ENCODE results near the gene SAMM50. TPM values are rescaled to one million over a fixed set of nuclear protein-coding genes. Genes with fewer than 3 reads are reported as not detected.
A peak's percentile ranks its signal among the peaks of the same experiment; 100 is the strongest.

The SAMM50 gene
- total RNA-seq, 1 donor from 2014 or later = 22.3 TPM

GRCh38 chr22:43923191-43923590, 32.1 kb upstream of the SAMM50 start:
- H3K4me3 ChIP-seq = peak overlapping the region; percentile 57 to 60
- H3K27me3 ChIP-seq = no peaks in the 10 kb centered on the region
- intact Hi-C loops (cut with DNase I) = no loop called here

GRCh38 chr22:43923631-43924464, 31.4 kb upstream of the SAMM50 start, which contains the start of gene PNPLA3:
Gene PNPLA3, plus strand, starts transcription at chr22:43923805. Its CDS starts 107 bp downstream, at chr22:43923912.
- intact Hi-C loops (cut with DNase I) = no loop called here
- Histone ChIP-seq H3K36me3 (no peaks in the 10 kb centered on the region), H3K4me3 (peak within 1 kb of the TSS; percentile 57 to 60), H3K9me3 (no peaks in the 10 kb centered on the region), H3K4me1 (peaks cover 24% of the 10 kb centered on the region), H3K27ac (peak within 1 kb of the TSS; percentile 56), H3K27me3 (no peaks in the 10 kb centered on the region)
- TF ChIP-seq POLR2AphosphoS5 (IDR thresholded peaks at IDR 0.05; ENCODE audit: insufficient read depth in 1 of 2, low read depth in 1 of 2) (peak in 1 of 2 donors; percentile 73), CTCF (IDR thresholded peaks at IDR 0.05) (no peak)
- no peak for DNase-seq (ENCODE audit: extremely low spot score in 2 of 2)

More at GRCh38 chr22:43923191-43923590, 32.1 kb upstream of the SAMM50 start:
- no peak for DNase-seq (ENCODE audit: extremely low spot score in 2 of 2)
- Histone ChIP-seq H3K9me3 (no peaks in the 10 kb centered on the region), H3K36me3 (no peaks in the 10 kb centered on the region), H3K4me1 (peaks cover 24% of the 10 kb centered on the region), H3K27ac (peak overlapping the region; percentile 56)
- TF ChIP-seq POLR2A (IDR thresholded peaks at IDR 0.05) (no peak), POLR2AphosphoS5 (IDR thresholded peaks at IDR 0.05; ENCODE audit: insufficient read depth in 1 of 2, low read depth in 1 of 2) (no peak), CTCF (IDR thresholded peaks at IDR 0.05) (no peak)

GRCh38 chr22:43924877-43925276, 30.4 kb upstream of the SAMM50 start:
- Histone ChIP-seq H3K36me3 (no peaks in the 10 kb centered on the region), H3K9me3 (no peaks in the 10 kb centered on the region), H3K27ac (no peak overlapping the region), H3K27me3 (no peaks in the 10 kb centered on the region), H3K4me1 (peaks cover 24% of the 10 kb centered on the region), H3K4me3 (no peak overlapping the region)
- DNase-seq (ENCODE audit: extremely low spot score in 2 of 2) = no peak
- TF ChIP-seq POLR2AphosphoS5 (IDR thresholded peaks at IDR 0.05; ENCODE audit: insufficient read depth in 1 of 2, low read depth in 1 of 2) = no peak
- TF ChIP-seq POLR2A (IDR thresholded peaks at IDR 0.05) = no peak
- TF ChIP-seq CTCF (IDR thresholded peaks at IDR 0.05) = no peak
- intact Hi-C loops (cut with DNase I) = no loop called here

- H3K4me3 ChIP-seq = no peak overlapping the region
- peaks cover 24% of the 10 kb centered on the region for H3K4me1 ChIP-seq
- no peak for TF ChIP-seq POLR2A (IDR thresholded peaks at IDR 0.05)
- TF ChIP-seq CTCF (IDR thresholded peaks at IDR 0.05) = no peak
- H3K36me3 ChIP-seq = no peaks in the 10 kb centered on the region
- intact Hi-C loops (cut with DNase I) = no loop called here
- no peak for DNase-seq (ENCODE audit: extremely low spot score in 2 of 2)
- H3K27ac ChIP-seq = no peak overlapping the region
- H3K9me3 ChIP-seq = no peaks in the 10 kb centered on the region
- H3K27me3 ChIP-seq = no peaks in the 10 kb centered on the region
These were observed 29.6 kb upstream of the SAMM50 start for GRCh38 chr22:43925433-43926348.
